BE2C (cell line): ENCODE measurements around the gene MINAR2.

ENCODE experiments used
- DNase-seq: peaks from one replicate; pipeline ENCODE4 v3.0.0-alpha.2; 2020
- H3K27me3 ChIP-seq: fragments of 250-450 bp; sonication (Bioruptor Pico); 2 replicates; pipeline ENCODE4 v1.5.1; 2020; ENCODE audit warnings: mild to moderate bottlenecking
- H3K36me3 ChIP-seq: fragments of 250-450 bp; sonication (Bioruptor Pico); 2 replicates; pipeline ENCODE4 v1.5.1; 2020; ENCODE audit warnings: mild to moderate bottlenecking
- H3K4me1 ChIP-seq: fragments of 250-450 bp; sonication (Bioruptor Pico); 2 replicates; pipeline ENCODE4 v1.5.1; 2020
- H3K4me3 ChIP-seq: 2 replicates; pipeline ENCODE4 v1.5.1; 2011; ENCODE audit warnings: low read depth, low read length
- H3K9me3 ChIP-seq: fragments of 250-450 bp; sonication (Bioruptor Pico); 2 replicates; pipeline ENCODE4 v1.5.1; 2020
- TF ChIP-seq, protein P1 (sequence below): IDR thresholded peaks from 2 replicates; pipeline ENCODE4 v1.5.1; 2012; ENCODE audit warnings: mild to moderate bottlenecking, low read depth, low read length

Gene MINAR2

DNA sequence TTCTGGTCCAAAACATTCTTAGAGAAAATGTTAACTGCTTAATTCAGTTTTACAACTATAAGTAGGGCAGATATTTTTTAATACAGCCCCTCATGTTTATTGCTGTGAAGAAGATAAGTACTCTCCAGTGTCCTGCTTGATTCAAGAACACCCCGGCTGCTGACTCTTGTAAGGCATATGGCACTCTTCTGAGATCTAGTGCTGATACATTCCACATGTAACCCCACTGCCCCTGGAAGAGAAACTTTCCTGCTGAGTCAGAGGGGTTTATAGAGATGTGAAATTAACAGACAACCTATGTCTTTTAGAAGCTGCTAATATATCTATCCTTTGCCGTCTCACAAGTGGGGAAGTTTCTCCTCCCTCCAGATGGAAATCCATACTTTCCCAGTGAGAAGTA is 1.0 kb upstream of the MINAR2 start:
- no peaks in the 10 kb centered on the region for H3K9me3 ChIP-seq
- H3K4me3 ChIP-seq, result no peak overlapping the region
- TF ChIP-seq, protein P1, sequence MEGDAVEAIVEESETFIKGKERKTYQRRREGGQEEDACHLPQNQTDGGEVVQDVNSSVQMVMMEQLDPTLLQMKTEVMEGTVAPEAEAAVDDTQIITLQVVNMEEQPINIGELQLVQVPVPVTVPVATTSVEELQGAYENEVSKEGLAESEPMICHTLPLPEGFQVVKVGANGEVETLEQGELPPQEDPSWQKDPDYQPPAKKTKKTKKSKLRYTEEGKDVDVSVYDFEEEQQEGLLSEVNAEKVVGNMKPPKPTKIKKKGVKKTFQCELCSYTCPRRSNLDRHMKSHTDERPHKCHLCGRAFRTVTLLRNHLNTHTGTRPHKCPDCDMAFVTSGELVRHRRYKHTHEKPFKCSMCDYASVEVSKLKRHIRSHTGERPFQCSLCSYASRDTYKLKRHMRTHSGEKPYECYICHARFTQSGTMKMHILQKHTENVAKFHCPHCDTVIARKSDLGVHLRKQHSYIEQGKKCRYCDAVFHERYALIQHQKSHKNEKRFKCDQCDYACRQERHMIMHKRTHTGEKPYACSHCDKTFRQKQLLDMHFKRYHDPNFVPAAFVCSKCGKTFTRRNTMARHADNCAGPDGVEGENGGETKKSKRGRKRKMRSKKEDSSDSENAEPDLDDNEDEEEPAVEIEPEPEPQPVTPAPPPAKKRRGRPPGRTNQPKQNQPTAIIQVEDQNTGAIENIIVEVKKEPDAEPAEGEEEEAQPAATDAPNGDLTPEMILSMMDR, result no peak
- no peaks in the 10 kb centered on the region for H3K4me1 ChIP-seq
- H3K36me3 ChIP-seq, result peaks cover 3% of the 10 kb centered on the region; the same call in 1 of the 2 replicates
- DNase-seq, result no peak
- no peaks in the 10 kb centered on the region for H3K27me3 ChIP-seq

DNA sequence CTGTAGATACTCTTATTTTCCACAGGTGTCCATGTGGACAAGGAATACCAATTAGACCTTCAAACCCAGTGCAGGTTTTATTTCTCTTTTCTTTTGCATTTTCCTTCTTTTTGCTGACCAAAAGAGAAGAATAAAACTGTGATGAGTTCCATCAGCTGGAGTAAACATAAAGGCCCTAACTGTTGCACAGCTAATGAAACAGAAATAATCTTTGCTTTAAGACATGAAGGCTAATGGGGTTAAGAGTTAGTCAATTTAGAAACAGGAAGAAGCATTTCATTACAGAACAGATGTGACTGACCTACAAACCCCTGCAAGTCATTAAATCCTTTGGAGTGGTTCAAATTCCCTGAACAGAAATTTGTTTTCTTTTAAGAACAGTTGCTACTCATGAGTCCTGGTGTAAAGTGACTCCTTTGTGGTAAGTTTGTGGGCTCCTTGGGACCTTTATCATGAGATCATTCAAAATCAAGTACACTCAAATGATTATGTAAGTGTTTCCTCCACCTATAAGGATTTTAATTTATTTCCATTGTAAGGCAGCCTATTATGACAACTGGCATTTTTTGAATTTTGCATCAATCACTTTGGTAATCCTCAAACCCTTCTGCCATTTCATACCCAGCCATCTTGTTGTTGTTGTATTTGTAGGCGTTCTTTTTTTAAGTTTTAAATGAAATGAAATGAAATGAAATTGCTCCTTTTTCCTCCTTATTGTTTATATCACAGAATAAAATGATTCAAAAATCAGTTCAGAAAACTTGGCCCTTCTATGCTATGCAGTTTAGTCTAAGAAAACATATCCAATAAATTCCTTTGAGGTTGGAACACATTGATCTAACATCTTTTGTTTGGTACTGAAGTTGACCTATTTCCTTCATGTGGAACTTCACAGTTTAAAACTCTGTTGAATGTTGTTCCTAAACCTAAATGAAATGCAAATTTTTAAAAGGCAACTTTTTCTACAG is 1.3 kb downstream of the MINAR2 start:
- H3K9me3 ChIP-seq, result no peaks in the 10 kb centered on the region
- no peak for DNase-seq
- no peak overlapping the region for H3K4me3 ChIP-seq
- H3K4me1 ChIP-seq, result no peaks in the 10 kb centered on the region
- H3K27me3 ChIP-seq, result no peaks in the 10 kb centered on the region
- H3K36me3 ChIP-seq, result peaks cover 3% of the 10 kb centered on the region; the same call in 1 of the 2 replicates
- TF ChIP-seq, protein P1, result no peak

DNA sequence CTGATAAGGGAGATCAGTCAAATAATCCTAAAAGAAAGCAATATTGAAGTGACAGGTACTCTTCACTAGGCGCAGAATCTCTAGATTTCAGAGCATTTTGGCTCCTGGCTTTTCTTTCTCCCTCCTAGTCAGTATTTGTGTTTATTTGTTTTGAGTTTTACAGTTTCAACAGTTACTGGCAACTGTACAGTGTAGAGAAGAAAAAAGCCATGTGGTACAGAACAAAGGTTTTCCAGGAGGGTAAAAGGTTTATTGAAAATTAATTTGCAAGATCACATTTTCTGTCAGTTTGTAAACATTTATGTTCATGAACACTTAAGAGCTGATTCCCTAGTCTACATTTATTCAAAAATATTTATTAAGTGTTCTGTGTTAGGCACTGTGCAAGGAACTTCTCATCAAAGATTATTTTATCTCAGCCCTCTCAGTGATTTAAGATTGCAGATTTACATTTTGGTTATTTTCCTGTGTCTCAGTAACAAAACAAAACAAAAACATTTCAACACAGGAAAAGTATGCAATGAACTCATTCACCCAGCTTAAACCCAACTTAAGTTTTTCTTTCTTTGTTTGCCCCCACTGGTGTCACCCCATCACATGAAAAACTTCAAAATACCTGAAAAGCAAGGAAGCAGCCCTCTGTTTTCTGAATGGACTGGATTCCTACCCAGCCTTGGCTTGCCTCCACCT is 12.9 kb downstream of the MINAR2 start:
- DNase-seq, result no peak
- Histone ChIP-seq H3K4me3 (no peak overlapping the region), H3K27me3 (no peaks in the 10 kb centered on the region), H3K9me3 (no peaks in the 10 kb centered on the region), H3K4me1 (peaks cover 4% of the 10 kb centered on the region; the same call in 1 of the 2 replicates), H3K36me3 (no peaks in the 10 kb centered on the region)
- TF ChIP-seq, protein P1, result no peak

DNA sequence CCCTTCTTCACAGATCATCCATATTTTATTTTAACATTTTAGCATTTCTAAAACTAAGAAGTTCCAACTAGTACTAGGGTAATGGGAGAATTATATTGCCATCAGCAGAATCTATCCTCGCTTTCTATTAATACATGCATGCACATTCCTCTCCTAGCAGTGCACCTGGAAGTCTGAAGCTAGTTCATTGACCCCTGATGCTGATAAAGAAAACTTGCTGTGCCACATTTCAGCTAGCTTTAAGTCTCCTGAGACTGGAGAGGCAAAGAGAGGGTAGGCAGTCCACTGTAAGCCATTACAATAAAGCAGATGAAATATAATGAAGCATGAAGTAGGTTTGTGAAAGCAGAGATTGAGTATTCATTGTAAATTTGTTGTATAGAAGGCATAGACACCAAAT is 15.8 kb downstream of the MINAR2 start:
- Histone ChIP-seq H3K4me1 (peaks cover 4% of the 10 kb centered on the region; the same call in 1 of the 2 replicates), H3K9me3 (no peaks in the 10 kb centered on the region), H3K27me3 (no peaks in the 10 kb centered on the region), H3K4me3 (no peak overlapping the region), H3K36me3 (no peaks in the 10 kb centered on the region)
- DNase-seq, result no peak
- TF ChIP-seq, protein P1, result no peak

DNA sequence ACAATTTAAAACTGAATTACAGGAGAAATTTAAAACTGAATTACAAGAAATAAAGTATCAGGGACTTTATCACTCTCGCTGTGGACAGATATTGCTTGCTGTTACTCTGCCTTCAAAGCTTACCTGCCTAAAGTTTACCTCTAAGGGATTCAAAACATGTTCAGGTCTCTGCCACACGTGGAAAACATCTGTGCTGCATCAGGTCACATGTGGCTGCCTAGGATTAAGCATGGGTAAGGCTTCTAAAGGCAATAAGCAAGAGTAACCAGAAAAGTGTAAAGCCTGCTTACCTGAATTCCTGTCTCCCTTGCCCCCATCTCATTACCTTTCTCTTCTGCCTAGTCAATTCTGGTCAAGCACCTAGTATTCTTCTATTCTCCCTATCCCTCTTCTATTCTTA is 18.9 kb downstream of the MINAR2 start:
- no peak overlapping the region for H3K4me3 ChIP-seq
- no peaks in the 10 kb centered on the region for H3K9me3 ChIP-seq
- DNase-seq, result no peak
- TF ChIP-seq, protein P1, result no peak
- H3K36me3 ChIP-seq, result no peaks in the 10 kb centered on the region
- H3K27me3 ChIP-seq, result no peaks in the 10 kb centered on the region
- H3K4me1 ChIP-seq, result peaks cover 4% of the 10 kb centered on the region; the same call in 1 of the 2 replicates
